ENCODE data around the gene C19orf85. TPM values are rescaled to one million over a fixed set of nuclear protein-coding genes. Genes with fewer than 3 reads are reported as not detected.
A peak's percentile ranks its signal among the peaks of the same experiment; 100 is the strongest.

Gene C19orf85
- total RNA-seq, 1 experiment from 2014 or later, result not detected

GRCh38 chr19:55462722-55463121 is 1.8 kb downstream of the C19orf85 start:
- POLR2A ChIA-PET, result no interaction called here
- no peak for ATAC-seq
- no peak for TF ChIP-seq TCF7L2 (IDR thresholded peaks at IDR 0.05; ENCODE audit: low read depth, low read length)
- TF ChIP-seq, protein P1, sequence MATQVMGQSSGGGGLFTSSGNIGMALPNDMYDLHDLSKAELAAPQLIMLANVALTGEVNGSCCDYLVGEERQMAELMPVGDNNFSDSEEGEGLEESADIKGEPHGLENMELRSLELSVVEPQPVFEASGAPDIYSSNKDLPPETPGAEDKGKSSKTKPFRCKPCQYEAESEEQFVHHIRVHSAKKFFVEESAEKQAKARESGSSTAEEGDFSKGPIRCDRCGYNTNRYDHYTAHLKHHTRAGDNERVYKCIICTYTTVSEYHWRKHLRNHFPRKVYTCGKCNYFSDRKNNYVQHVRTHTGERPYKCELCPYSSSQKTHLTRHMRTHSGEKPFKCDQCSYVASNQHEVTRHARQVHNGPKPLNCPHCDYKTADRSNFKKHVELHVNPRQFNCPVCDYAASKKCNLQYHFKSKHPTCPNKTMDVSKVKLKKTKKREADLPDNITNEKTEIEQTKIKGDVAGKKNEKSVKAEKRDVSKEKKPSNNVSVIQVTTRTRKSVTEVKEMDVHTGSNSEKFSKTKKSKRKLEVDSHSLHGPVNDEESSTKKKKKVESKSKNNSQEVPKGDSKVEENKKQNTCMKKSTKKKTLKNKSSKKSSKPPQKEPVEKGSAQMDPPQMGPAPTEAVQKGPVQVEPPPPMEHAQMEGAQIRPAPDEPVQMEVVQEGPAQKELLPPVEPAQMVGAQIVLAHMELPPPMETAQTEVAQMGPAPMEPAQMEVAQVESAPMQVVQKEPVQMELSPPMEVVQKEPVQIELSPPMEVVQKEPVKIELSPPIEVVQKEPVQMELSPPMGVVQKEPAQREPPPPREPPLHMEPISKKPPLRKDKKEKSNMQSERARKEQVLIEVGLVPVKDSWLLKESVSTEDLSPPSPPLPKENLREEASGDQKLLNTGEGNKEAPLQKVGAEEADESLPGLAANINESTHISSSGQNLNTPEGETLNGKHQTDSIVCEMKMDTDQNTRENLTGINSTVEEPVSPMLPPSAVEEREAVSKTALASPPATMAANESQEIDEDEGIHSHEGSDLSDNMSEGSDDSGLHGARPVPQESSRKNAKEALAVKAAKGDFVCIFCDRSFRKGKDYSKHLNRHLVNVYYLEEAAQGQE (IDR thresholded peaks at IDR 0.05; ENCODE audit: insufficient read depth in 1 of 2, low read depth in 2 of 2, low read length in 1 of 2), result no peak
- TF ChIP-seq, protein P2, sequence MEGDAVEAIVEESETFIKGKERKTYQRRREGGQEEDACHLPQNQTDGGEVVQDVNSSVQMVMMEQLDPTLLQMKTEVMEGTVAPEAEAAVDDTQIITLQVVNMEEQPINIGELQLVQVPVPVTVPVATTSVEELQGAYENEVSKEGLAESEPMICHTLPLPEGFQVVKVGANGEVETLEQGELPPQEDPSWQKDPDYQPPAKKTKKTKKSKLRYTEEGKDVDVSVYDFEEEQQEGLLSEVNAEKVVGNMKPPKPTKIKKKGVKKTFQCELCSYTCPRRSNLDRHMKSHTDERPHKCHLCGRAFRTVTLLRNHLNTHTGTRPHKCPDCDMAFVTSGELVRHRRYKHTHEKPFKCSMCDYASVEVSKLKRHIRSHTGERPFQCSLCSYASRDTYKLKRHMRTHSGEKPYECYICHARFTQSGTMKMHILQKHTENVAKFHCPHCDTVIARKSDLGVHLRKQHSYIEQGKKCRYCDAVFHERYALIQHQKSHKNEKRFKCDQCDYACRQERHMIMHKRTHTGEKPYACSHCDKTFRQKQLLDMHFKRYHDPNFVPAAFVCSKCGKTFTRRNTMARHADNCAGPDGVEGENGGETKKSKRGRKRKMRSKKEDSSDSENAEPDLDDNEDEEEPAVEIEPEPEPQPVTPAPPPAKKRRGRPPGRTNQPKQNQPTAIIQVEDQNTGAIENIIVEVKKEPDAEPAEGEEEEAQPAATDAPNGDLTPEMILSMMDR (IDR thresholded peaks at IDR 0.05), result no peak
- no TSS peak for BruUV-seq (replicated peaks)
- Histone ChIP-seq H3K4me3 (ENCODE audit: low read depth in 2 of 2, low read length in 2 of 2) (no peak overlapping the region), H3K36me3 (ENCODE audit: control insufficient read depth, insufficient read depth, low read length) (no peaks in the 10 kb centered on the region), H3K4me1 (ENCODE audit: control insufficient read depth, insufficient read depth, low read length) (peaks cover 19% of the 10 kb centered on the region), H3K27ac (ENCODE audit: low read length) (peak overlapping the region; percentile 84), H3K27me3 (ENCODE audit: control insufficient read depth, insufficient read depth, low read length) (no peaks in the 10 kb centered on the region), H3K9me3 (ENCODE audit: control insufficient read depth, insufficient read depth, low read depth, low read length) (no peaks in the 10 kb centered on the region)
- CTCF ChIA-PET, result interaction anchor here (1.3 kb wide), 1 partner anchor 42 kb away, joined by 3 read pairs; no protein-coding TSS in a partner anchor
- no peak for DNase-seq (ENCODE audit: low read depth, low spot score)
- intact Hi-C loops (cut with micrococcal nuclease; ENCODE audit: unreplicated experiment), result no loop called here
- in situ Hi-C loops (cut with HindIII; ENCODE audit: low pct_unique_long_range_greater_than_20kb, low sequenced_read_pairs), result no loop called here

DNA sequence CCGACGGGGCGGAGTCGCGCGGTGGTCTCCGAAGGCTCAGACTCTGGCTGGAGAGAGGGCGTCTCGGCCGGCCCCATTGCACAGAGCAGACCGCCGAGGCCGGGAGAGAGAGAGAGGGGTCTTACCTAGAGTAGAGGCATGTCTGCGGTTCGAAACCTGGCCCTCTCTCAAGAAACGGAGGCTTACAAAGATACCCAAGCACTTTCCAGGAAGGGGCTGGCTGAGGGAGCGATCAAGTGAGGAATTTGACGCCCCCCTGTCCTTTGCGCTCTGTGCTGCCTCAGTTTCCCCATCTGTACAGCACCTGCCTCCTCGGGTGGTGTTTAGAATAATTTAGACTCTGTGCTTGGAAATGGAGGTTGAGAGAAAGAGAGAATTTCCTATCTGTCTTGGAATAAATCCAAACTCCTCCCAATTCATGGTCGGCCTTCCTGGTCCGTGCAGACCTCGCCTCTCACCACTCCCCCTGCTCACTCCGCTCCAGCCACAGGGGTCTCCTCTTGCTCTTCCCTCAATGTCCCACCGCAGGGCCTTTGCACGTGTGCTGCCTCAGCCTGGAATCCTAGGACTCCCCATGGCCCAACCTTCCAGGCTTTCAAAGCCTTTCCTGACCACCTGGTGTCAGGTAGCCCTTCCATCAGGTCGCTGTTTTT is 2.5 kb downstream of the C19orf85 start:
- ATAC-seq (no peak), DNase-seq (ENCODE audit: low read depth, low spot score) (no peak)
- ChIA-PET POLR2A (interaction anchor here (0.8 to 1.0 kb wide), 3 partner anchors 11 to 46 kb away, joined by 3 to 6 read pairs (median 3); no protein-coding TSS in a partner anchor), CTCF (interaction anchor here (0.6 to 1.3 kb wide), 2 partner anchors 11 to 42 kb away, joined by 3 to 10 read pairs; no protein-coding TSS in a partner anchor)
- H3K4me3 ChIP-seq (ENCODE audit: low read depth in 2 of 2, low read length in 2 of 2), result peak overlapping the region; percentile 79 to 91
- TF ChIP-seq, protein P1 (IDR thresholded peaks at IDR 0.05; ENCODE audit: insufficient read depth in 1 of 2, low read depth in 2 of 2, low read length in 1 of 2), result no peak
- TF ChIP-seq TCF7L2 (IDR thresholded peaks at IDR 0.05; ENCODE audit: low read depth, low read length), result no peak
- TF ChIP-seq POLR2AphosphoS5 (IDR thresholded peaks at IDR 0.05; ENCODE audit: low read depth, low read length), result no peak; the same call in 1 of the 2 replicates
- peak overlapping the region; percentile 84 for H3K27ac ChIP-seq (ENCODE audit: low read length)
- BruUV-seq (replicated peaks), result TSS peak; percentile 86
- intact Hi-C loops (cut with micrococcal nuclease; ENCODE audit: unreplicated experiment) (no loop called here), in situ Hi-C loops (cut with HindIII; ENCODE audit: low pct_unique_long_range_greater_than_20kb, low sequenced_read_pairs) (no loop called here)
- no peaks in the 10 kb centered on the region for H3K36me3 ChIP-seq (ENCODE audit: control insufficient read depth, insufficient read depth, low read length)
- H3K27me3 ChIP-seq (ENCODE audit: control insufficient read depth, insufficient read depth, low read length), result no peaks in the 10 kb centered on the region
- H3K9me3 ChIP-seq (ENCODE audit: control insufficient read depth, insufficient read depth, low read depth, low read length), result no peaks in the 10 kb centered on the region
- H3K4me1 ChIP-seq (ENCODE audit: control insufficient read depth, insufficient read depth, low read length), result peaks cover 15% of the 10 kb centered on the region
